Right lobe of liver (tissue), 4 donors: Measurements from ENCODE around the gene NEK4.

ENCODE experiments used
- CTCF ChIP-seq, 4 donors: fragments of 200-600 bp in 3 of 4; fragments of 450-650 bp in 1 of 4; IDR thresholded peaks; one replicate each; pipeline versions ENCODE4 v1.5.1 to v1.8.0; 2016 to 2022; ENCODE audit warnings: antibody characterized with exemption in 4 of 4, mild to moderate bottlenecking in 2 of 4
- POLR2A ChIP-seq: fragments of 450-650 bp; IDR thresholded peaks from one replicate; pipeline ENCODE4 v1.6.1; 2017; ENCODE audit warnings: antibody characterized with exemption, mild to moderate bottlenecking
- donor health status: DM: no; HTN: no; CAD: no.
- donor health status: DM: no; HTN: no; CAD: no.
- donor health status: DM: no; HTN: yes; CAD: no.

- TF ChIP-seq POLR2A (peak; percentile 57), CTCF (IDR thresholded peaks at IDR 0.05) (no peak)
Measured at GRCh38 chr3:52777127-52777958, 6.6 kb upstream of the NEK4 start, which contains the start of gene ITIH1.
